GM23338 (cell line): ENCODE results near the gene GSAP. TPM values are rescaled to one million over a fixed set of nuclear protein-coding genes. Genes with fewer than 3 reads are reported as not detected.

ENCODE experiments used
- ATAC-seq: fragments of 200-7000 bp; cut with Tn5 transposase; 3 replicates; pipeline ENCODE4 v1.9.1; 2020
- DNase-seq: peaks from one replicate; pipeline ENCODE4 v3.0.0-alpha.2; 2015; ENCODE audit warnings: low spot score
- H2AFZ ChIP-seq: fragments of 200-600 bp; sonication (generic); 2 replicates; pipeline ENCODE4 v1.8.0; 2016; ENCODE audit warnings: antibody characterized with exemption, mild to moderate bottlenecking, moderate library complexity
- H3F3A ChIP-seq: fragments of 200-600 bp; sonication (generic); replicated peaks from 2 replicates; pipeline ENCODE4 v1.8.0; 2017; ENCODE audit warnings: antibody characterized with exemption, mixed run types, low read depth
- H3K27ac ChIP-seq: fragments of 200-600 bp; sonication (generic); 2 replicates; pipeline ENCODE4 v1.6.1; 2016; ENCODE audit warnings: low read depth
- H3K27me3 ChIP-seq: fragments of 200-600 bp; sonication (generic); 2 replicates; pipeline ENCODE4 v1.8.0; 2016; ENCODE audit warnings: mild to moderate bottlenecking, mixed run types, moderate library complexity; ENCODE audit not compliant: insufficient read depth
- H3K36me3 ChIP-seq: fragments of 200-600 bp; sonication (generic); 2 replicates; pipeline ENCODE4 v1.8.0; 2016; ENCODE audit warnings: mild to moderate bottlenecking; ENCODE audit not compliant: insufficient read depth
- H3K4me1 ChIP-seq: fragments of 200-600 bp; sonication (generic); 2 replicates; pipeline ENCODE4 v1.8.0; 2016; ENCODE audit warnings: mild to moderate bottlenecking, moderate library complexity; ENCODE audit not compliant: insufficient read depth
- H3K4me2 ChIP-seq: fragments of 200-600 bp; sonication (generic); 2 replicates; pipeline ENCODE4 v1.7.1; 2017; ENCODE audit warnings: mixed run types
- H3K4me3 ChIP-seq: fragments of 200-600 bp; sonication (generic); 2 replicates; pipeline ENCODE4 v1.6.1; 2016; ENCODE audit warnings: mixed run types
- H3K79me2 ChIP-seq: fragments of 200-600 bp; sonication (generic); replicated peaks from 2 replicates; pipeline ENCODE4 v1.8.0; 2017; ENCODE audit warnings: mild to moderate bottlenecking; ENCODE audit not compliant: insufficient read depth
- H3K9me2 ChIP-seq: fragments of 200-600 bp; sonication (generic); 2 replicates; pipeline ENCODE4 v1.8.0; 2017; ENCODE audit not compliant: insufficient read depth
- H4K20me1 ChIP-seq: fragments of 200-600 bp; sonication (generic); replicated peaks from 2 replicates; pipeline ENCODE4 v1.8.0; 2017; ENCODE audit warnings: mild to moderate bottlenecking; ENCODE audit not compliant: insufficient read depth
- H3K27ac Mint-ChIP-seq: 2 replicates; pipeline ENCODE4 v1.8.0; 2020; ENCODE audit warnings: inconsistent platforms, mild to moderate bottlenecking, moderate library complexity, mixed read lengths
- H3K27me3 Mint-ChIP-seq: 3 replicates; pipeline ENCODE4 v1.8.0; 2022; ENCODE audit warnings: low read depth, mild to moderate bottlenecking, moderate library complexity, mixed read lengths, inconsistent platforms; ENCODE audit not compliant: insufficient read depth, poor library complexity
- H3K36me3 Mint-ChIP-seq: 3 replicates; pipeline ENCODE4 v1.8.0; 2021; ENCODE audit warnings: low read depth, mild to moderate bottlenecking, inconsistent platforms, moderate library complexity, mixed read lengths
- H3K4me1 Mint-ChIP-seq: 3 replicates; pipeline ENCODE4 v1.8.0; 2020; ENCODE audit warnings: mild to moderate bottlenecking, inconsistent platforms, mixed read lengths
- H3K4me3 Mint-ChIP-seq: 3 replicates; pipeline ENCODE4 v1.8.0; 2021; ENCODE audit warnings: moderate library complexity, mild to moderate bottlenecking, inconsistent platforms, mixed read lengths
- H3K9me3 Mint-ChIP-seq: 3 replicates; pipeline ENCODE4 v1.8.0; 2020; ENCODE audit warnings: moderate library complexity, mild to moderate bottlenecking, inconsistent platforms, mixed read lengths
- CREB1 ChIP-seq: fragments of 250-450 bp; sonication (Bioruptor Pico); IDR thresholded peaks from 2 replicates; pipeline ENCODE4 v1.5.0; 2020; ENCODE audit warnings: low read depth, mild to moderate bottlenecking, moderate library complexity
- EZH2phosphoT487 ChIP-seq: fragments of 200-600 bp; sonication (generic); IDR thresholded peaks from one replicate; pipeline ENCODE4 v1.8.1; 2018; ENCODE audit warnings: antibody characterized with exemption; ENCODE audit not compliant: unreplicated experiment
- JUNB ChIP-seq: IDR thresholded peaks from one replicate; pipeline ENCODE4 v1.6.1; 2016; ENCODE audit warnings: antibody characterized with exemption; ENCODE audit not compliant: unreplicated experiment
- NANOG ChIP-seq: IDR thresholded peaks from 2 replicates; pipeline ENCODE4 v1.6.1; 2016; ENCODE audit warnings: antibody characterized with exemption, borderline replicate concordance
- POLR2AphosphoS5 ChIP-seq: IDR thresholded peaks from 2 replicates; pipeline ENCODE4 v1.6.1; 2016; ENCODE audit warnings: antibody characterized with exemption, low read depth
- STAT1 ChIP-seq: IDR thresholded peaks from one replicate; pipeline ENCODE4 v1.6.1; 2016; ENCODE audit warnings: antibody characterized with exemption; ENCODE audit not compliant: unreplicated experiment
- ZNF114 ChIP-seq: fragments of 250-450 bp; sonication (Bioruptor Pico); IDR thresholded peaks from 2 replicates; pipeline ENCODE4 v1.5.0; 2020; ENCODE audit warnings: mild to moderate bottlenecking, moderate library complexity
- ZNF331 ChIP-seq: fragments of 250-450 bp; sonication (Bioruptor Pico); IDR thresholded peaks from 2 replicates; pipeline ENCODE4 v1.5.0; 2020; ENCODE audit warnings: low read depth, mild to moderate bottlenecking, moderate library complexity
- ZNF462 ChIP-seq: fragments of 250-450 bp; sonication (Bioruptor Pico); IDR thresholded peaks from 2 replicates; pipeline ENCODE4 v1.5.0; 2020; ENCODE audit warnings: mild to moderate bottlenecking, moderate library complexity
- polyA plus RNA-seq: library from polyadenylated mRNA; unstranded; fragments of >200 nt; fragmentation: Nextera tagmentation; extraction: Ambion mirVana; gene quantifications from 2 replicates; pipeline ENCODE4 v1.2.1, GENCODE V29; 2016
- total RNA-seq: library from RNA; depleted of rRNA; stranded (reverse); fragments of >200 nt; shearing (Covaris generic); gene quantifications from 2 replicates; pipeline ENCODE4 v1.2.3, GENCODE V29; 2014
- TF ChIP-seq, protein P1 (sequence below): IDR thresholded peaks from 2 replicates; pipeline ENCODE4 v1.6.1; 2016; ENCODE audit warnings: antibody characterized with exemption
- TF ChIP-seq, protein P2 (sequence below): IDR thresholded peaks from one replicate; pipeline ENCODE4 v1.6.1; 2018; ENCODE audit warnings: antibody characterized with exemption; ENCODE audit not compliant: unreplicated experiment

GSAP gene
- total and polyA plus RNA-seq, 2 experiments from 2014 or later = 0.63 to 1.1 TPM

DNA sequence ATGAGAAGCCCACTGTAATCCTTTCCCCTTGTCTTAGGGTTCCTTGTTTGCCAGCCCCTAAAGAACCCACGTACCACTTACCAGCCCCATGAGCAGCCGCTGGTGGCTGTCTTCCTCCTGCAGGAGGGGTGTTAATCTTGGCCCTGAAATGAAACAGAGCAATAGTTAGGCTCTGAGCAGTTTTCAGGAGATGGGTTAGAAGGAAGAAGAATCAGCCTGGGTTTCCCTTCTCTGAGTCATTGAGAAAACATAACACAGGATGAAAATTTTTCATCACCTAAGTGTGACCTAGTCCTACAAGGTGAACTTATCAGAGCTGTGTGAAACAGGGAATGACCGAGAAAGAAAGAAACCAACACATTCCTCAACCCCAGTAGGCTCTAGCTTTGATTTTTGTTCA is 90.0 kb downstream of the GSAP start:
- Histone ChIP-seq H4K20me1 (no peaks in the 10 kb centered on the region), H3K27me3 (no peaks in the 10 kb centered on the region), H3F3A (no peaks in the 10 kb centered on the region), H3K4me1 (no peaks in the 10 kb centered on the region), H3K9me2 (no peaks in the 10 kb centered on the region), H3K4me3 (no peak overlapping the region), H3K27ac (no peak overlapping the region), H3K4me2 (no peak overlapping the region), H3K79me2 (no peaks in the 10 kb centered on the region), H2AFZ (no peak overlapping the region), H3K36me3 (no peaks in the 10 kb centered on the region)
- H3K27me3 Mint-ChIP-seq = peaks cover 3% of the 10 kb centered on the region
- no peaks in the 10 kb centered on the region for H3K36me3 Mint-ChIP-seq
- DNase-seq (no peak), ATAC-seq (no peak)
- no peaks in the 10 kb centered on the region for H3K9me3 Mint-ChIP-seq
- H3K27ac Mint-ChIP-seq = no peak overlapping the region
- peaks cover 13% of the 10 kb centered on the region for H3K4me1 Mint-ChIP-seq
- H3K4me3 Mint-ChIP-seq = no peak overlapping the region
- TF ChIP-seq EZH2phosphoT487 (no peak), STAT1 (no peak), ZNF114 (CRISPR knock-in tag) (no peak), ZNF331 (CRISPR knock-in tag) (no peak), NANOG (no peak)

DNA sequence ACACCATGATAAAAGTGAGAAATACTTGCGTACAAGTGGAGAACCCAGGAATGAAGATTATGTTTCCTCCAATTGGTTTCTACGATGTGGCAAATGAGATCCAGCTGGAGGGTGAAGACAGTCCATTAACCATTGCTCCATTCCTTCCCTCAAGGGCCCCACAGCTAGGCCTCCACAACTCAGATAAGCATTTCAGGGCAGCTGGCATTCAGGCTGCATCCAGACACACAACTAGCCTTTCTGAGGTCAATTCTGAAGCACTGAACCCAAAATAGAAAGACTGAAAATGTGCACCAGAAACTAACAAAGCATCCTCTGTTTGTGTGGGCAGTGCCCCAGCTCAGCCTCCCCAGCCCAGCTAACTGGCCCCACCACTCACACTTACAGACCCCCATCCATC is 94.8 kb downstream of the GSAP start:
- no peaks in the 10 kb centered on the region for H3K27me3 Mint-ChIP-seq
- Histone ChIP-seq H3K27me3 (no peaks in the 10 kb centered on the region), H3K4me1 (no peaks in the 10 kb centered on the region), H3K4me2 (no peak overlapping the region), H2AFZ (no peak overlapping the region), H3F3A (no peaks in the 10 kb centered on the region), H4K20me1 (no peaks in the 10 kb centered on the region), H3K4me3 (no peak overlapping the region), H3K9me2 (no peaks in the 10 kb centered on the region), H3K27ac (no peak overlapping the region), H3K36me3 (no peaks in the 10 kb centered on the region), H3K79me2 (no peaks in the 10 kb centered on the region)
- no peaks in the 10 kb centered on the region for H3K9me3 Mint-ChIP-seq
- no peak for DNase-seq
- no peaks in the 10 kb centered on the region for H3K4me1 Mint-ChIP-seq
- no peak overlapping the region for H3K27ac Mint-ChIP-seq
- no peaks in the 10 kb centered on the region for H3K36me3 Mint-ChIP-seq
- no peak for ATAC-seq
- H3K4me3 Mint-ChIP-seq = no peak overlapping the region
- TF ChIP-seq, protein P1, sequence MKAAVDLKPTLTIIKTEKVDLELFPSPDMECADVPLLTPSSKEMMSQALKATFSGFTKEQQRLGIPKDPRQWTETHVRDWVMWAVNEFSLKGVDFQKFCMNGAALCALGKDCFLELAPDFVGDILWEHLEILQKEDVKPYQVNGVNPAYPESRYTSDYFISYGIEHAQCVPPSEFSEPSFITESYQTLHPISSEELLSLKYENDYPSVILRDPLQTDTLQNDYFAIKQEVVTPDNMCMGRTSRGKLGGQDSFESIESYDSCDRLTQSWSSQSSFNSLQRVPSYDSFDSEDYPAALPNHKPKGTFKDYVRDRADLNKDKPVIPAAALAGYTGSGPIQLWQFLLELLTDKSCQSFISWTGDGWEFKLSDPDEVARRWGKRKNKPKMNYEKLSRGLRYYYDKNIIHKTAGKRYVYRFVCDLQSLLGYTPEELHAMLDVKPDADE = no peak
- TF ChIP-seq ZNF331 (CRISPR knock-in tag) = no peak
- no peak for TF ChIP-seq JUNB
- TF ChIP-seq ZNF462 = no peak
- no peak for TF ChIP-seq CREB1 (CRISPR knock-in tag)
- TF ChIP-seq POLR2AphosphoS5 = no peak
- no peak for TF ChIP-seq NANOG
- TF ChIP-seq, protein P2, sequence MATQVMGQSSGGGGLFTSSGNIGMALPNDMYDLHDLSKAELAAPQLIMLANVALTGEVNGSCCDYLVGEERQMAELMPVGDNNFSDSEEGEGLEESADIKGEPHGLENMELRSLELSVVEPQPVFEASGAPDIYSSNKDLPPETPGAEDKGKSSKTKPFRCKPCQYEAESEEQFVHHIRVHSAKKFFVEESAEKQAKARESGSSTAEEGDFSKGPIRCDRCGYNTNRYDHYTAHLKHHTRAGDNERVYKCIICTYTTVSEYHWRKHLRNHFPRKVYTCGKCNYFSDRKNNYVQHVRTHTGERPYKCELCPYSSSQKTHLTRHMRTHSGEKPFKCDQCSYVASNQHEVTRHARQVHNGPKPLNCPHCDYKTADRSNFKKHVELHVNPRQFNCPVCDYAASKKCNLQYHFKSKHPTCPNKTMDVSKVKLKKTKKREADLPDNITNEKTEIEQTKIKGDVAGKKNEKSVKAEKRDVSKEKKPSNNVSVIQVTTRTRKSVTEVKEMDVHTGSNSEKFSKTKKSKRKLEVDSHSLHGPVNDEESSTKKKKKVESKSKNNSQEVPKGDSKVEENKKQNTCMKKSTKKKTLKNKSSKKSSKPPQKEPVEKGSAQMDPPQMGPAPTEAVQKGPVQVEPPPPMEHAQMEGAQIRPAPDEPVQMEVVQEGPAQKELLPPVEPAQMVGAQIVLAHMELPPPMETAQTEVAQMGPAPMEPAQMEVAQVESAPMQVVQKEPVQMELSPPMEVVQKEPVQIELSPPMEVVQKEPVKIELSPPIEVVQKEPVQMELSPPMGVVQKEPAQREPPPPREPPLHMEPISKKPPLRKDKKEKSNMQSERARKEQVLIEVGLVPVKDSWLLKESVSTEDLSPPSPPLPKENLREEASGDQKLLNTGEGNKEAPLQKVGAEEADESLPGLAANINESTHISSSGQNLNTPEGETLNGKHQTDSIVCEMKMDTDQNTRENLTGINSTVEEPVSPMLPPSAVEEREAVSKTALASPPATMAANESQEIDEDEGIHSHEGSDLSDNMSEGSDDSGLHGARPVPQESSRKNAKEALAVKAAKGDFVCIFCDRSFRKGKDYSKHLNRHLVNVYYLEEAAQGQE = no peak
- no peak for TF ChIP-seq ZNF114 (CRISPR knock-in tag)
